ENCODE results near the gene ING1. TPM values are rescaled to one million over a fixed set of nuclear protein-coding genes. Genes with fewer than 3 reads are reported as not detected.

ING1 gene
- total RNA-seq, 1 experiment from 2014 or later: 76.0 TPM

DNA sequence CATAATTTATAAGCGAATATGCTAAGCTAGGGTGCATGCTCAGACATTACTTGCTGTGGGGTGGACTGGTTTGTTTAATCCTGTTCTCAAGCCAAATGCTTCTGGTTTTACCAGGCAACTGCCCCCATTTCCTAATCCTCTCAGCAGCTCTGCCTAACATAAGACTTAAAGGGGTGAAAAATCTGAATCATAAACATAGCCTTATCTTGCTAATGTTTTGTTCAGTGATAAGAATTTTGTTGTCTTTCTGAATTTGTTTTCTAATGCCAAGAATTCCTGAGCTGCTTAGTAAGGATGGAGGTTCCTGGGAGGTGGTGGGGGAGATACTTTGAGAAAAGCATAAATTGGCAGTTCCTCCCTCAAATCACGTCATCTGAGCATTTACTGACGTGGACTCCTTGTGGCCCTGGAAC lies 42.7 kb downstream of the ING1 start:
- Histone ChIP-seq H3K36me3 (no peaks in the 10 kb centered on the region), H3K27me3 (replicated peaks) (no peaks in the 10 kb centered on the region; the same call in 1 of the 2 replicates), H3K9me3 (replicated peaks) (peaks cover 18% of the 10 kb centered on the region), H3K27ac (no peak overlapping the region), H3K4me3 (no peak overlapping the region), H3K4me1 (replicated peaks) (peaks cover 20% of the 10 kb centered on the region)
- DNase-seq (ENCODE audit: low read depth in 1 of 2, low spot score in 2 of 2): peak; percentile 71 to 86

- no peaks in the 10 kb centered on the region; the same call in 1 of the 2 replicates for H3K27me3 ChIP-seq (replicated peaks)
- H3K4me1 ChIP-seq (replicated peaks): peaks cover 20% of the 10 kb centered on the region
- peaks cover 22% of the 10 kb centered on the region for H3K9me3 ChIP-seq (replicated peaks)
- H3K27ac ChIP-seq: no peak overlapping the region
- DNase-seq (ENCODE audit: low read depth in 1 of 2, low spot score in 2 of 2): peak in 1 of 2 experiments; percentile 73
- H3K4me3 ChIP-seq: no peak overlapping the region
- no peaks in the 10 kb centered on the region for H3K36me3 ChIP-seq
Observed at GRCh38 chr13:110757296-110757695, 43.8 kb downstream of the ING1 start.

GRCh38 chr13:110758195-110758805 lies 44.8 kb downstream of the ING1 start:
- Histone ChIP-seq H3K36me3 (no peaks in the 10 kb centered on the region), H3K4me3 (no peak overlapping the region), H3K9me3 (replicated peaks) (peaks cover 27% of the 10 kb centered on the region), H3K4me1 (replicated peaks) (peaks cover 20% of the 10 kb centered on the region), H3K27me3 (replicated peaks) (no peaks in the 10 kb centered on the region; the same call in 1 of the 2 replicates), H3K27ac (0 out of 2 replicates have a peak overlapping the region, but pooled peaks have one; percentile 0)
- peak; percentile 69 to 88 for DNase-seq (ENCODE audit: low read depth in 1 of 2, low spot score in 2 of 2)

- DNase-seq (ENCODE audit: low read depth in 1 of 2, low spot score in 2 of 2): no peak
- Histone ChIP-seq H3K27ac (no peak overlapping the region), H3K4me1 (replicated peaks) (peaks cover 20% of the 10 kb centered on the region)
Observed at GRCh38 chr13:110759710-110760109, 46.2 kb downstream of the ING1 start.

GRCh38 chr13:110760611-110761010 lies 47.1 kb downstream of the ING1 start:
- H3K4me3 ChIP-seq: no peak overlapping the region
- peaks cover 20% of the 10 kb centered on the region for H3K4me1 ChIP-seq (replicated peaks)
- peak in 1 of 2 experiments; percentile 70 for DNase-seq (ENCODE audit: low read depth in 1 of 2, low spot score in 2 of 2)
- H3K9me3 ChIP-seq (replicated peaks): peaks cover 38% of the 10 kb centered on the region
- H3K27ac ChIP-seq: no peak overlapping the region
- no peaks in the 10 kb centered on the region; the same call in 1 of the 2 replicates for H3K27me3 ChIP-seq (replicated peaks)
- no peaks in the 10 kb centered on the region for H3K36me3 ChIP-seq

More at GRCh38 chr13:110759710-110760109, 46.2 kb downstream of the ING1 start:
- H3K36me3 ChIP-seq: no peaks in the 10 kb centered on the region
- no peak overlapping the region for H3K4me3 ChIP-seq
- H3K9me3 ChIP-seq (replicated peaks): peaks cover 38% of the 10 kb centered on the region
- no peaks in the 10 kb centered on the region; the same call in 1 of the 2 replicates for H3K27me3 ChIP-seq (replicated peaks)

GRCh38 chr13:110766671-110767430 lies 53.4 kb downstream of the ING1 start:
- H3K4me1 ChIP-seq (replicated peaks): no peaks in the 10 kb centered on the region
- peaks cover 51% of the 10 kb centered on the region for H3K27me3 ChIP-seq (replicated peaks)
- no peak overlapping the region for H3K4me3 ChIP-seq
- DNase-seq (ENCODE audit: low read depth in 1 of 2, low spot score in 2 of 2): no peak
- H3K27ac ChIP-seq: no peak overlapping the region
- H3K36me3 ChIP-seq: no peaks in the 10 kb centered on the region
- peaks cover 23% of the 10 kb centered on the region for H3K9me3 ChIP-seq (replicated peaks)

DNA sequence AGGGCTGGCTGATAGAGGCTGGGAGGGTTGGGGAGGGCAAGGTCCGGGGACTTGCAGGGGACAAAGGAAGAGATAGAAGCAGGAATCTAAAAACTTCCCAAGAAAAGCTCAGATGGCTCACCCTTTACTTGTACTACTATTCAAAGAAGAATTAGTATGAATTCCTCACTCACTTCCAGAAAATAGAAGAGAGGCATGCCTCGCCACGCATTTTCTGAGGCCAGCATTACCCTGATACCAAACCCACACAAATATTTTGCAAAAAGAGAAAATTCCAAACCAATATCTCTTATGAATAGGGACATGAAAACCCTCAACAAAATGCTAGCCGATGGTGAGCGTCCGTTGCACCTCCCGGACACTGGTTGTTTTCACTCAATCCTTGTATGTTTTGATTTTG lies 54.0 kb downstream of the ING1 start:
- Histone ChIP-seq H3K4me1 (replicated peaks) (no peaks in the 10 kb centered on the region), H3K36me3 (no peaks in the 10 kb centered on the region), H3K9me3 (replicated peaks) (peaks cover 21% of the 10 kb centered on the region), H3K27ac (no peak overlapping the region), H3K4me3 (no peak overlapping the region), H3K27me3 (replicated peaks) (peaks cover 58% of the 10 kb centered on the region)
- peak in 1 of 2 experiments; percentile 68 for DNase-seq (ENCODE audit: low read depth in 1 of 2, low spot score in 2 of 2)

GRCh38 chr13:110769097-110769496 lies 55.6 kb downstream of the ING1 start:
- Histone ChIP-seq H3K4me3 (no peak overlapping the region), H3K9me3 (replicated peaks) (peaks cover 8% of the 10 kb centered on the region; the same call in 1 of the 2 replicates), H3K36me3 (no peaks in the 10 kb centered on the region), H3K27me3 (replicated peaks) (peaks cover 74% of the 10 kb centered on the region), H3K4me1 (replicated peaks) (no peaks in the 10 kb centered on the region), H3K27ac (no peak overlapping the region)
- no peak for DNase-seq (ENCODE audit: low read depth in 1 of 2, low spot score in 2 of 2)

DNA sequence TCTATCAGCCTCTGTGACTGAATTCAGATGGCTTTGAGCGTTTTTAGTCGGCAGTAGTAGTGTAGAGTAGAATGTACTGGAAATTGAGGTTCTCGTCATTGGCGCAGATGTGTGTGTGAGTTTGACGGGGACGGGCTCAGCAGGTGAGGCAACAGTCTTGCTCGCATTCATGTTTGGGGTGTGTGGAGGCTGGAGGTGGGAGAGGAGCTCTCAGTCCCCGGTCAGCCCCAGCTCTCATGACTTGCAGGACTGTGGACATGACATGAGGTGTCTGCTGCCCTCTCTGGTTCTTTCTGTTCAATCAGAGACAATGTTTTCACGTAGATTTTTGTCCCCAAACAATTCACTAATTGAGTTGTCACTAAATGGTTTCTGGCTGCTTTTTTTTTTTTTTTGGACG lies 57.2 kb downstream of the ING1 start:
- Histone ChIP-seq H3K36me3 (no peaks in the 10 kb centered on the region), H3K4me1 (replicated peaks) (no peaks in the 10 kb centered on the region), H3K27me3 (replicated peaks) (peaks cover 88% of the 10 kb centered on the region), H3K27ac (no peak overlapping the region), H3K4me3 (no peak overlapping the region), H3K9me3 (replicated peaks) (peaks cover 6% of the 10 kb centered on the region; the same call in 1 of the 2 replicates)
- peak in 1 of 2 experiments; percentile 71 for DNase-seq (ENCODE audit: low read depth in 1 of 2, low spot score in 2 of 2)

GRCh38 chr13:110771194-110771593 lies 57.7 kb downstream of the ING1 start:
- H3K27ac ChIP-seq: no peak overlapping the region
- peak in 1 of 2 experiments; percentile 63 for DNase-seq (ENCODE audit: low read depth in 1 of 2, low spot score in 2 of 2)
- no peaks in the 10 kb centered on the region for H3K4me1 ChIP-seq (replicated peaks)
- peaks cover 6% of the 10 kb centered on the region; the same call in 1 of the 2 replicates for H3K9me3 ChIP-seq (replicated peaks)
- no peak overlapping the region for H3K4me3 ChIP-seq
- H3K27me3 ChIP-seq (replicated peaks): peaks cover 90% of the 10 kb centered on the region
- no peaks in the 10 kb centered on the region for H3K36me3 ChIP-seq

GRCh38 chr13:110772091-110772984 lies 58.8 kb downstream of the ING1 start:
- Histone ChIP-seq H3K27ac (no peak overlapping the region), H3K4me3 (no peak overlapping the region), H3K4me1 (replicated peaks) (no peaks in the 10 kb centered on the region), H3K9me3 (replicated peaks) (peaks cover 6% of the 10 kb centered on the region; the same call in 1 of the 2 replicates), H3K36me3 (no peaks in the 10 kb centered on the region), H3K27me3 (replicated peaks) (peaks cover 81% of the 10 kb centered on the region)
- peak in 1 of 2 experiments; percentile 62 for DNase-seq (ENCODE audit: low read depth in 1 of 2, low spot score in 2 of 2)
